Measurements from ENCODE around the gene DYRK3. TPM values are rescaled to one million over a fixed set of nuclear protein-coding genes. Genes with fewer than 3 reads are reported as not detected.

DYRK3 gene
- total and polyA plus RNA-seq, 10 of the 15 experiments (the other 5 are each of a cell fraction or from before 2014, with no cell fraction given), result 1.6 to 12.9 (median 10.3) TPM

- TF ChIP-seq ZNF207 (IDR thresholded peaks at IDR 0.05; ENCODE audit: borderline replicate concordance), result no peak
- no peak for TF ChIP-seq TARDBP (IDR thresholded peaks at IDR 0.05; ENCODE audit: borderline replicate concordance)
These were observed 19.5 kb downstream of the DYRK3 start (continued) for GRCh38 chr1:206654828-206655227.

- ChIA-PET POLR2A (interaction anchor here (0.7 kb wide), 1 partner anchor 44 kb away, joined by 3 read pairs; no protein-coding TSS in a partner anchor), RAD21 (ENCODE audit: unreplicated experiment) (interaction anchor here (0.9 to 1.3 kb wide), 4 partner anchors 8 to 57 kb away, joined by 3 to 5 read pairs (median 4); partner anchors contain the start of gene DYRK3)
These were observed 20.1 kb downstream of the DYRK3 start for GRCh38 chr1:206655471-206655882.

More at GRCh38 chr1:206655471-206655882, 20.1 kb downstream of the DYRK3 start:
- BruUV-seq (replicated peaks), result no TSS peak
- DNase-seq (ENCODE audit: low read depth, low spot score) (no peak), ATAC-seq (no peak), FAIRE-seq (no peak)
- Histone ChIP-seq H2AFZ (ENCODE audit: control insufficient read depth, low read depth, low read length) (no peak overlapping the region), H3K4me1 (ENCODE audit: control insufficient read depth, insufficient read depth, low read length) (peaks cover 6% of the 10 kb centered on the region), H3K9ac (ENCODE audit: control insufficient read depth, insufficient read depth, low read length) (no peak overlapping the region), H3K4me2 (ENCODE audit: control insufficient read depth, insufficient read depth) (no peak overlapping the region), H3K9me3 (replicated peaks; ENCODE audit: control insufficient read depth, insufficient read depth, low read length) (no peaks in the 10 kb centered on the region), H3K27me3 (replicated peaks in 1 of 2; ENCODE audit: control insufficient read depth in 2 of 2, insufficient read depth in 2 of 2, low read length in 1 of 2) (no peaks in the 10 kb centered on the region), H3K36me3 (ENCODE audit: control insufficient read depth in 2 of 2, insufficient read depth in 2 of 2, low read length in 1 of 2) (peaks cover 0 to 9% of the 10 kb centered on the region in 2 experiments; a peak in 2 of 4 replicates), H4K20me1 (ENCODE audit: control insufficient read depth, insufficient read depth) (no peaks in the 10 kb centered on the region), H3K79me2 (ENCODE audit: control insufficient read depth, insufficient read depth, low read length) (no peaks in the 10 kb centered on the region), H3K27ac (ENCODE audit: control insufficient read depth, insufficient read depth) (no peak overlapping the region), H3K4me3 (no peak overlapping the region)
- TF ChIP-seq NR2C2 (IDR thresholded peaks at IDR 0.05; ENCODE audit: borderline replicate concordance, control insufficient read depth, insufficient read length, low read depth) (no peak), CEBPZ (IDR thresholded peaks at IDR 0.05; ENCODE audit: low read depth, low read length) (no peak)
- intact Hi-C loops (cut with micrococcal nuclease; ENCODE audit: unreplicated experiment), result no loop called here
- 74% methylated on average over 4 of the region's 4 CpGs for WGBS (ENCODE audit: insufficient coverage, insufficient replicate concordance, low lambda C conversion rate, missing lambda C conversion rate)
- SMC1A ChIA-PET (ENCODE audit: uncharacterized antibody, unreplicated experiment), result interaction anchor here (0.5 to 14.7 kb wide), 8 partner anchors 8 to 156 kb away, joined by 3 to 301 read pairs (median 4); partner anchors contain the start of gene DYRK3
- in situ Hi-C loops (cut with MboI), result no loop called here
- CTCF ChIA-PET, result interaction anchor here (0.6 to 28.3 kb wide), 9 partner anchors 8 to 166 kb away, joined by 3 to 1150 read pairs (median 7); partner anchors contain the start of genes DYRK3 and EIF2D
